Small intestine (tissue), 7 donors: ENCODE measurements around the gene EVX1. TPM values are rescaled to one million over a fixed set of nuclear protein-coding genes. Genes with fewer than 3 reads are reported as not detected.
A peak's percentile ranks its signal among the peaks of the same experiment; 100 is the strongest.

Experiments used
- DNase-seq, 2 donors: peaks; one replicate each; pipeline versions ENCODE4 v3.0.0 to v3.0.0-alpha.2; 2013
- FAIRE-seq: peaks from 2 replicates; lab custom pipeline; 2012; peaks lifted over from hg19 to GRCh38; lab: Jason Lieb, UNC
- H3K27ac ChIP-seq, 3 donors: one replicate each; pipeline ENCODE4 v1.5.1; 2013; ENCODE audit warnings: low read length in 2 of 3, mild to moderate bottlenecking in 2 of 3, control low read depth in 1 of 3, inconsistent platforms in 1 of 3, low read depth in 1 of 3, moderate library complexity in 1 of 3
- H3K27me3 ChIP-seq, 3 donors: one replicate each; pipeline ENCODE4 v1.6.1; 2013; ENCODE audit warnings: low read length in 3 of 3, inconsistent platforms in 1 of 3; ENCODE audit not compliant: control insufficient read depth in 3 of 3, insufficient read depth in 3 of 3
- H3K36me3 ChIP-seq, 3 donors: one replicate each; pipeline ENCODE4 v1.6.1; 2013; ENCODE audit warnings: low read length in 3 of 3, inconsistent platforms in 1 of 3, low read depth in 1 of 3, mild to moderate bottlenecking in 1 of 3, moderate library complexity in 1 of 3; ENCODE audit not compliant: control insufficient read depth in 3 of 3, insufficient read depth in 2 of 3
- H3K4me1 ChIP-seq, 3 donors: one replicate each; pipeline ENCODE4 v1.6.1; 2013; ENCODE audit warnings: low read length in 2 of 3, inconsistent platforms in 1 of 3, low read depth in 1 of 3, mild to moderate bottlenecking in 1 of 3, moderate library complexity in 1 of 3; ENCODE audit not compliant: control insufficient read depth in 3 of 3, insufficient read depth in 2 of 3
- H3K4me3 ChIP-seq, 3 donors: one replicate each; pipeline ENCODE4 v1.5.1; 2013; ENCODE audit warnings: low read length in 3 of 3, control low read depth in 1 of 3, inconsistent platforms in 1 of 3, low read depth in 1 of 3, mild to moderate bottlenecking in 1 of 3, moderate library complexity in 1 of 3
- H3K9me3 ChIP-seq, 2 donors: one replicate each; pipeline ENCODE4 v1.6.1; 2013; ENCODE audit warnings: low read depth in 1 of 2, low read length in 1 of 2; ENCODE audit not compliant: control insufficient read depth in 2 of 2, insufficient read depth in 1 of 2
- WGBS, 3 donors: extraction: QIAGEN DNeasy Blood & Tissue Kit; methylation state at CpG; one replicate each; pipeline ENCODE4 v1.1.7; 2013; 5-methylcytosine and 5-hydroxymethylcytosine counted together
- polyA plus RNA-seq, 4 donors: library from polyadenylated mRNA; stranded (reverse) in 3 of 4; unstranded in 1 of 4; fragments of 200-250 nt in 3 of 4; fragments of 120-200 nt in 1 of 4; gene quantifications; one replicate each; pipeline versions ENCODE4 v1.2.1 to v1.2.3, GENCODE V29; 2013
- donor health status: healthy with polysubstance abuse.
- donor health status: control.
- donor health status: control.
- donor health status: Bipolar disorder and iron deficiency.
- donor health status: healthy.

Gene EVX1
- polyA plus RNA-seq, 4 donors, result not detected

GRCh38 chr7:27198871-27199801 is 43.5 kb upstream of the EVX1 start:
- H3K9me3 ChIP-seq, result no peaks in the 10 kb centered on the region
- H3K27ac ChIP-seq, result no peak overlapping the region
- H3K36me3 ChIP-seq, result no peaks in the 10 kb centered on the region
- FAIRE-seq (no peak), DNase-seq (peak in 1 of 2 donors; percentile 54)
- peak overlapping the region; percentile 31 to 69 (median 44) for H3K4me3 ChIP-seq
- H3K4me1 ChIP-seq, result peaks cover 0 to 10% (median 3%) of the 10 kb centered on the region in 3 donors
- WGBS, 3 donors, result 2 to 4% (median 3%) methylated on average over 62 to 93 of the region's 93 CpGs
- H3K27me3 ChIP-seq, result peaks cover 19 to 85% (median 55%) of the 10 kb centered on the region in 3 donors

- H3K4me1 ChIP-seq, result peaks cover 0 to 10% (median 5%) of the 10 kb centered on the region in 3 donors
- no peaks in the 10 kb centered on the region for H3K36me3 ChIP-seq
- no peaks in the 10 kb centered on the region for H3K9me3 ChIP-seq
- DNase-seq (peak in 1 of 2 donors; percentile 71), FAIRE-seq (no peak)
- H3K4me3 ChIP-seq, result peak within 1 kb of the TSS; percentile 31 to 69 (median 44)
- H3K27me3 ChIP-seq, result peaks cover 21 to 85% (median 61%) of the 10 kb centered on the region in 3 donors
- peak within 1 kb of the TSS in 1 of 3 donors; percentile 25 for H3K27ac ChIP-seq
- 1 to 3% (median 1%) methylated on average over 67 to 99 of the region's 99 CpGs for WGBS, 3 donors
These were observed 42.5 kb upstream of the EVX1 start, which contains the start of gene HOXA13 for GRCh38 chr7:27199849-27200760. HOXA13 (minus strand) TSS chr7:27200091; CDS start chr7:27200077, 14 bp downstream.

GRCh38 chr7:27200761-27201579 is 41.6 kb upstream of the EVX1 start:
- H3K27me3 ChIP-seq, result peaks cover 18 to 86% (median 70%) of the 10 kb centered on the region in 3 donors
- 5 to 11% (median 7%) methylated on average over 14 of the region's 14 CpGs for WGBS, 3 donors
- DNase-seq (no peak), FAIRE-seq (no peak)
- peak overlapping the region; percentile 31 to 54 (median 44) for H3K4me3 ChIP-seq
- peaks cover 0 to 2% of the 10 kb centered on the region in 2 donors for H3K9me3 ChIP-seq
- peak overlapping the region in 1 of 3 donors; percentile 25 for H3K27ac ChIP-seq
- H3K36me3 ChIP-seq, result no peaks in the 10 kb centered on the region
- peaks cover 0 to 13% (median 5%) of the 10 kb centered on the region in 3 donors for H3K4me1 ChIP-seq

GRCh38 chr7:27201580-27202017 is 41.0 kb upstream of the EVX1 start:
- Histone ChIP-seq H3K27ac (no peak overlapping the region), H3K4me3 (peak overlapping the region in 2 of 3 donors; percentile 1 to 31), H3K27me3 (peaks cover 18 to 91% (median 71%) of the 10 kb centered on the region in 3 donors), H3K4me1 (peaks cover 0 to 13% (median 5%) of the 10 kb centered on the region in 3 donors), H3K36me3 (no peaks in the 10 kb centered on the region), H3K9me3 (peaks cover 0 to 3% of the 10 kb centered on the region in 2 donors)
- FAIRE-seq (no peak), DNase-seq (peak in 1 of 2 donors; percentile 42)
- WGBS, 3 donors, result 5 to 11% (median 7%) methylated on average over 4 of the region's 4 CpGs

- H3K36me3 ChIP-seq, result no peaks in the 10 kb centered on the region
- FAIRE-seq (no peak), DNase-seq (no peak)
- H3K4me3 ChIP-seq, result no peak overlapping the region
- H3K27ac ChIP-seq, result peak overlapping the region in 1 of 3 donors; percentile 3
- H3K27me3 ChIP-seq, result peaks cover 18 to 94% (median 71%) of the 10 kb centered on the region in 3 donors
- peaks cover 0 to 3% of the 10 kb centered on the region in 2 donors for H3K9me3 ChIP-seq
- WGBS, 3 donors, result 14 to 20% (median 17%) methylated on average over 30 of the region's 30 CpGs
- peaks cover 0 to 13% (median 5%) of the 10 kb centered on the region in 3 donors for H3K4me1 ChIP-seq
These were observed 40.4 kb upstream of the EVX1 start for GRCh38 chr7:27202018-27202861.

- Histone ChIP-seq H3K27ac (no peak overlapping the region), H3K9me3 (peaks cover 0 to 3% of the 10 kb centered on the region in 2 donors), H3K4me3 (no peak overlapping the region), H3K36me3 (no peaks in the 10 kb centered on the region), H3K4me1 (peaks cover 0 to 13% (median 5%) of the 10 kb centered on the region in 3 donors), H3K27me3 (peaks cover 18 to 93% (median 71%) of the 10 kb centered on the region in 3 donors)
- FAIRE-seq, result no peak
- DNase-seq, result no peak
- 7 to 11% (median 8%) methylated on average over 3 of the region's 3 CpGs for WGBS, 3 donors
These were observed 39.8 kb upstream of the EVX1 start for GRCh38 chr7:27202862-27203134.

- DNase-seq (no peak), FAIRE-seq (no peak)
- no peaks in the 10 kb centered on the region for H3K36me3 ChIP-seq
- no peak overlapping the region for H3K4me3 ChIP-seq
- WGBS, 3 donors, result 11 to 14% (median 11%) methylated on average over 10 of the region's 10 CpGs
- H3K27me3 ChIP-seq, result peaks cover 18 to 93% (median 74%) of the 10 kb centered on the region in 3 donors
- no peak overlapping the region for H3K27ac ChIP-seq
- H3K9me3 ChIP-seq, result peaks cover 0 to 3% of the 10 kb centered on the region in 2 donors
- peaks cover 0 to 13% (median 5%) of the 10 kb centered on the region in 3 donors for H3K4me1 ChIP-seq
These were observed 39.1 kb upstream of the EVX1 start for GRCh38 chr7:27203365-27203953.
